ENCODE data around the gene KCTD20.

KCTD20 gene

DNA sequence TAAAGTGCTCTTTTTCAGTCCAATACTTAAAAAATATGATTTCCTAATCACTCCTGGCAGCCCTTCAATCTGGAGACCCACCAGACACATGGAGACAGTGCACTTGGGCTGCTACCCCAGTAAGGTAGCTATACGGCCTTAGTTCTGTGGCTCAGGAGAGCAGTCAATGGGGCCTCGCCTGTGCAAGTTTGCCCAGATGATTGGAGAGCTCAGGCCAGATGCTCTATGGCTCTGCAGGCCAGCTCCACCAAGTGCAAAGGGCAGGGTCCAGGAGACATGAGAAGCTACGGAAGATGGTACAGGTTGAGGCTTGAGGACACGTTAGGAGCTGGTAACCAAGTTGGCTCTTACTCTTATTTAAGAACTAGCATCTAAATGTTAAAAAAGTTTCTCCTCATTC lies 73.8 kb downstream of the KCTD20 start:
- TF ChIP-seq, protein P1, sequence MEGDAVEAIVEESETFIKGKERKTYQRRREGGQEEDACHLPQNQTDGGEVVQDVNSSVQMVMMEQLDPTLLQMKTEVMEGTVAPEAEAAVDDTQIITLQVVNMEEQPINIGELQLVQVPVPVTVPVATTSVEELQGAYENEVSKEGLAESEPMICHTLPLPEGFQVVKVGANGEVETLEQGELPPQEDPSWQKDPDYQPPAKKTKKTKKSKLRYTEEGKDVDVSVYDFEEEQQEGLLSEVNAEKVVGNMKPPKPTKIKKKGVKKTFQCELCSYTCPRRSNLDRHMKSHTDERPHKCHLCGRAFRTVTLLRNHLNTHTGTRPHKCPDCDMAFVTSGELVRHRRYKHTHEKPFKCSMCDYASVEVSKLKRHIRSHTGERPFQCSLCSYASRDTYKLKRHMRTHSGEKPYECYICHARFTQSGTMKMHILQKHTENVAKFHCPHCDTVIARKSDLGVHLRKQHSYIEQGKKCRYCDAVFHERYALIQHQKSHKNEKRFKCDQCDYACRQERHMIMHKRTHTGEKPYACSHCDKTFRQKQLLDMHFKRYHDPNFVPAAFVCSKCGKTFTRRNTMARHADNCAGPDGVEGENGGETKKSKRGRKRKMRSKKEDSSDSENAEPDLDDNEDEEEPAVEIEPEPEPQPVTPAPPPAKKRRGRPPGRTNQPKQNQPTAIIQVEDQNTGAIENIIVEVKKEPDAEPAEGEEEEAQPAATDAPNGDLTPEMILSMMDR (conservative IDR thresholded peaks at IDR 0.05; ENCODE audit: low read length), result no peak
- H3K4me3 ChIP-seq (ENCODE audit: low read length), result no peak overlapping the region
- DNase-seq (ENCODE audit: low read depth), result no peak

DNA sequence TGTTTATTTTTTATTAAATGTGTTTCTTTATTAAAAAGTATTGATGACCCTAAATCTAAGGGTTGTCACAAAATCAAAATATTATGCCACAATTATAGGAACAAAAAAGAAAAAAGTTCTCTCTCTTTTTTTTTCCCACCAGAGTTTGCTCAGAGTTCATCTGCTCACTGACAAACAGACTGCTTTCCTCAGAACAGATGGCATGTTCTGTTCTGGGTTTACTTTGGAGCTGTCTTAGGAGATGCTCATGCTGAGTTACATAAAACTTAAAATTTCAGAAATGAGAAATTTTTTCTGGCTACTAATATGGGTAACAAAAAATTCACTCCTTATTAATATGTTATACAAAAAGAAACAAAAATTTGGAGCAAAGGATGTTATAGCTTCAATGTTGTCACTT lies 74.2 kb downstream of the KCTD20 start:
- H3K4me3 ChIP-seq (ENCODE audit: low read length), result no peak overlapping the region
- TF ChIP-seq, protein P1 (conservative IDR thresholded peaks at IDR 0.05; ENCODE audit: low read length), result no peak
- no peak for DNase-seq (ENCODE audit: low read depth)

DNA sequence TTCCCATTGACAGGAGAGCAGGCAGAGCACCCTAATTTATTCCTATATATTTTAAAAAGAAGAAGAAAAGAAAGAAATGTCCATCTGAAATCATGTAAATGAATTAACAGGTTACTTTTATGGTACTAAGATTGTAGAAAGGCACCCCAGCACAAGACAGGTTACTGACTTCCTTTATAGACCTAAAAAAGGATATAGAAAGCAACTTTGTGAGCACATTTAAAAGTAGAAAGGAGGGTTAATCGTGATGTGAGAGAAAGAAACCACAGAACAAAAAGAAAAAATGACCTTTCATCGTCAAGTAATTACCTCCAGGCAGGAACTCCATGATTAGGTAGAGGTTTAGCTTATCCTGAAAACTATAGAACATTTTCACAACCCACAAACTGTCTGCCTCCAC lies 74.6 kb downstream of the KCTD20 start:
- TF ChIP-seq, protein P1 (conservative IDR thresholded peaks at IDR 0.05; ENCODE audit: low read length), result no peak
- no peak for DNase-seq (ENCODE audit: low read depth)
- H3K4me3 ChIP-seq (ENCODE audit: low read length), result no peak overlapping the region

DNA sequence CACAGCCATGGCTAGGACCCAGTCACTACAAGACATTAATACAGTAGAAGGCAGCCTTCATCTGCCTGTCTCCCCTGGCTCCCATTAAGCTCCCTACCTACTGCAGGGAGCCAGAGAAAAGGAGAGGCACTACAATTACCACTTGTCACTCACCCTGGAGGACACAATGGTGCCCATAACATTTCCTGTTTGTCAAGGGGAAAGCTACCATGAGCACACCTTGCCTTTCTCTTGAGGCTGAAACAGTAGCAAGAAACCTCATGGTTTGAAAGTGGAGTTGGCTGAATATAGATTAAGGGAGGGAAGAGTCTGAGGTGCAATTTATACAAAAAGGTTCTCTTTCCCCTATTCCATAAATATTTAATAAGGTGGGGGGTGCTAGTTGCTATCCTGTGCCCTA lies 76.6 kb downstream of the KCTD20 start:
- no peak for DNase-seq (ENCODE audit: low read depth)
- no peak overlapping the region for H3K4me3 ChIP-seq (ENCODE audit: low read length)
- TF ChIP-seq, protein P1 (conservative IDR thresholded peaks at IDR 0.05; ENCODE audit: low read length), result no peak

DNA sequence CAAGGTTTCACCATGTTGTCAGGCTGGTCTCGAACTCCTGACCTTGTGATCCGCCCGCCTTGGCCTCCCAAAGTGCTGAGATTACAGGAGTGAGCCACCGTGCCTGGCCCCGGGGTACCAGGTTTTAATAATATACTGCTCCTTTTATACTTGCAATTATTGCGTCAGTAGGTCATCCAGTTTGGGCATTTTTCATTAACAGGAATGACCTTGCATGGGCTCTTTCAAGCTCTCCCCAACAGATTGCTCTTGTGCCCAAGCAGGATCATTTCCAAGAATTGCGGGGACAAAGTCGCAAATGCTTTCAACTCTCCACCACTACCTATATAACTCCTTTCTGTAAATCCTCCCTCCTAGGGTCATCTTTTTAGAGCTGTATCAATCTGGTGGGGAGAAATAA lies 80.7 kb downstream of the KCTD20 start:
- TF ChIP-seq, protein P1 (conservative IDR thresholded peaks at IDR 0.05; ENCODE audit: low read length), result no peak
- no peak overlapping the region for H3K4me3 ChIP-seq (ENCODE audit: low read length)
- DNase-seq (ENCODE audit: low read depth), result no peak

DNA sequence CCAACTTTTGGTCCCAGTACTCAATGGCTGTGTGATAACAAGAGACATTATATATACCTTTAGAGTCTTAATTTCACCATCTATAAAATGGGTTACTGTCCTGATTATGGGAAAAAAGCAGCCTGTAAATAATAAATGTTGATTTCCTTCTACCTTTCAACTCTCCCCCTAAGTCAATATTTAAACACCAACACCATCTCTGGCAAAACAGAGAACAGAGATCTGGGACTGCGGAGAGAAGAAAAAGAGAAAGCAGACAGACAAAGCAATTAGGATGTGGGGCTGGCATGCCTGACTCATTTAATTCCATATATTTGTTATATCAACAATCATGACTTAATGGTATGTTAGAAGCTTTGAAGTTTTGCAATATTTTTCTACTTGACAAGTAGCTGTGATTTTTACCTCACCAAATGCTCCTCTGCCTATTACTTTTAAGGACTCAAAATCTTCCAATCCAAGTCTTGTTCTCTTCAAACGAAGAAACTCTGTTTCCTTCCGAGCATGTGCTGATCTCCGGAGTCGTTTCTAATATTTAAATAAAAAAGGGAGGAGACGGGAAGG lies 81.2 kb downstream of the KCTD20 start:
- DNase-seq (ENCODE audit: low read depth), result no peak
- TF ChIP-seq, protein P1 (conservative IDR thresholded peaks at IDR 0.05; ENCODE audit: low read length), result no peak
- H3K4me3 ChIP-seq (ENCODE audit: low read length), result no peak overlapping the region

DNA sequence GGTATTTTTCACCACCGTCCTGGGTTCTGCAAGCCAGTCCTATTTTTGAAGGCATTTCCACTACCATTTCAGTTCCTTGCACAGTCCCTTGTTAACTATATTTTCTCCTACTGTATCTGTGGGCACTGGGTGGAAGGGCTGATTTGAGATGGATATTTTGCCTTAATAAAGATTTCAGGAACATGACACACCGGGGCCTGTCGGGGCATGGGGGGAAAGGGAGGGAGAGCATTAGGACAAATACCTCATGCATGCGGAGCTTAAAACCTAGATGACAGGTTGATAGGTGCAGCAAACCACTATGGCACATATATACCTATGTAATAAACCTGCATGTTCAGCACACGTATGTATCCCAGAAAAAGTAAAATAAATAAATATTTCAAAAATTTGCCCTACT lies 82.1 kb downstream of the KCTD20 start:
- TF ChIP-seq, protein P1 (conservative IDR thresholded peaks at IDR 0.05; ENCODE audit: low read length), result no peak
- H3K4me3 ChIP-seq (ENCODE audit: low read length), result no peak overlapping the region
- no peak for DNase-seq (ENCODE audit: low read depth)

All from AG10803 (cell line).